ENCODE results near the gene PITX2. TPM values are rescaled to one million over a fixed set of nuclear protein-coding genes. Genes with fewer than 3 reads are reported as not detected.

The PITX2 gene
- total RNA-seq, 1 donor, result 0.36 TPM

DNA sequence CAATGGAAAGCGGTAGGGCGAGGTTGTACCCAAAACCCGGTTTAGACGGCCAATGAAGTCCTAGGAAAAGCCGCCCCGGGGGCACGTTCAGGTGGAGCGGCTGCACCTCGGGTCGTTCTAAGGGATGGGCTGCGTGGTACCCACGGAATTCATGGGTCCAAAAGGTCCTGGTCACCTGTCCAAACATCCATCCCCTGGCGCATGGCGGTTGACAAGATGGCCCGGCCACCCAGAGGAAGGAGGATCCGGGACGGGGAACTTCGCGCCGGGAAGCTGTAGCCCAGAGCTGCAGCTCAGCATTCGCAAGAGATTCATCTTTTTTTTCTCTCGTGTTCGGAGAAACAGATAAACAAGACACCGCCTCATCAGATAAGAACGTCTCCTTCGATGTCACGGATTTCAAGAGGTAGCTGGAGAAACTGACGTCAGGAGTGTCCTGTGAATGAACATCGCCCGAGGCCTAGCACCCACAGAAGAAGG lies 10.9 kb downstream of the PITX2 start:
- no peak overlapping the region for H3K4me2 ChIP-seq (ENCODE audit: insufficient read depth, low read length)

DNA sequence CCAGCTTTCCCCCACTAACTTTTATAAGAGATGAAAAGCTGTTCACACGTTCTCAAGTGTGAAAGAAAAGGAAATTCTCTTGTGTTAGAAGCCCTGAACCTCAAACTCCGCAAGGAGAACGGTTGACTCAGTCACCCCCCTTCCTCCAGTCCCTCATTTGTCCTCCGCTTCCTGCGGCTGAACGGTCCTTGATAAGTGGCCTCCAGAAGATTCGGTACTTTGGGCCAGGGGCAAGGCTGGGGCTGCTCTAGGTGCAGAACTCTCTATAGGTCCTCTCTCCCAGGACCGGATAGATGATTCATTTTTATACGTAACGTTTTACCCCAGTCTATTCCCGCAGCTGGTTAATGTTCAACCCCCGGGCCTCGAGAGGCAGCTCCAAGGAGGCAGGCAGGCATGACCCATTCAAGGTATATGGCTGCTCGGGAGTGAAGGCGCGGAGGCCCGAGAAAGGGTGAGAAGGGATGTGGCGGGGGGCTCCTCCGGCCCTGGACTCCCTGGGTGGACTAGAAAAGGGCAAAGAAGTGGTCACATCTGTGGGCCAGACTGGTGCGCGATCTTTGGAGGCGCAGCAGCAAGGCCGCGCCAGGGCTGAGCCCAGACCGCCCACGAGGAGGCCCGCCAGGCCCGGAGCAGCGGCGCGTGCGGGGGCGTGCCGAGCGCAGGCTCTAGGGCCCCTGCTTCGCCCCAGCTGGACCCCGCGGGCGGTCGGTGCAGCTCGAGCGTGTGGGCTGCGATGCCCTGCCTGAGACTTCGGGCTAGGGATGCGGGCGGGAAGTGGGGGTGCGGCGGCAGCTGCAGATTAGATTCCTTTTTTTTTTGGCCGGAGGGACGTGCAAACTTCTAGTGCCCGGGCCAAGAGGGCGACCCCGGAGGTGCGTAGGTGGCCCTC lies 11.7 kb downstream of the PITX2 start:
- Histone ChIP-seq H2AFZ (ENCODE audit: low read length) (no peak overlapping the region), H3K27me3 (ENCODE audit: insufficient read depth, low read length) (peaks cover 85% of the 10 kb centered on the region), H3K4me3 (ENCODE audit: insufficient read depth, low read length) (peak overlapping the region; percentile 16), H4K20me1 (ENCODE audit: insufficient read depth, low read length) (no peaks in the 10 kb centered on the region), H3K27ac (ENCODE audit: low read depth, low read length) (no peak overlapping the region), H3K36me3 (ENCODE audit: insufficient read depth, low read length) (no peaks in the 10 kb centered on the region), H3K9me3 (ENCODE audit: low read depth, low read length) (no peaks in the 10 kb centered on the region), H3K4me2 (ENCODE audit: insufficient read depth, low read length) (peak overlapping the region; percentile 18), H3K4me1 (ENCODE audit: insufficient read depth, low read length) (no peaks in the 10 kb centered on the region), H3K79me2 (ENCODE audit: insufficient read depth, low read length) (no peaks in the 10 kb centered on the region)
- DNase-seq (ENCODE audit: insufficient read length, low spot score, missing footprints), result peak; percentile 71
- TF ChIP-seq CTCF (IDR thresholded peaks at IDR 0.05; ENCODE audit: extremely low read depth, low read depth, low read length), result no peak

More for the DNA sequence above, 10.9 kb downstream of the PITX2 start:
- Histone ChIP-seq H3K4me1 (ENCODE audit: insufficient read depth, low read length) (no peaks in the 10 kb centered on the region), H3K27me3 (ENCODE audit: insufficient read depth, low read length) (peaks cover 93% of the 10 kb centered on the region), H4K20me1 (ENCODE audit: insufficient read depth, low read length) (no peaks in the 10 kb centered on the region), H3K4me3 (ENCODE audit: insufficient read depth, low read length) (no peak overlapping the region), H3K79me2 (ENCODE audit: insufficient read depth, low read length) (no peaks in the 10 kb centered on the region), H3K36me3 (ENCODE audit: insufficient read depth, low read length) (no peaks in the 10 kb centered on the region), H2AFZ (ENCODE audit: low read length) (no peak overlapping the region), H3K9me3 (ENCODE audit: low read depth, low read length) (no peaks in the 10 kb centered on the region), H3K27ac (ENCODE audit: low read depth, low read length) (no peak overlapping the region)
- peak; percentile 44 for DNase-seq (ENCODE audit: insufficient read length, low spot score, missing footprints)
- TF ChIP-seq CTCF (IDR thresholded peaks at IDR 0.05; ENCODE audit: extremely low read depth, low read depth, low read length), result no peak

DNA sequence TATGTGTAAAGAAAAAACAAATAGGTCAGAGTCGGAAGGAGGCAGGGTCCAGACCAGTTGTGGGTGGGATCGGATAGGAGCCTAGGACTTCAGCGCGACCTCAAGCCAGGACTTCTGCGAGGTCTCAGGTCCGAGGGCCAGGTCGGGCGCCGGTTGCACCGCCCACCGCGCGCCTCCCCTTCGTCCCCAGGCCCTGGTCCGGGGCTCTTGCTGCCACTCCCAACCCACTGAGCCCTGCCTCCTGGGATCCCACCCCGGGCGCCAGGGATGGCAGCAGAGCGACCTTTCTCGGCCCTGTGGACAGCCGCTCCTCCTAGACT lies 12.3 kb downstream of the PITX2 start:
- H3K4me2 ChIP-seq (ENCODE audit: insufficient read depth, low read length), result no peak overlapping the region
- no peaks in the 10 kb centered on the region for H4K20me1 ChIP-seq (ENCODE audit: insufficient read depth, low read length)
- no peak overlapping the region for H3K27ac ChIP-seq (ENCODE audit: low read depth, low read length)
- no peak for TF ChIP-seq CTCF (IDR thresholded peaks at IDR 0.05; ENCODE audit: extremely low read depth, low read depth, low read length)
- no peaks in the 10 kb centered on the region for H3K9me3 ChIP-seq (ENCODE audit: low read depth, low read length)
- H3K79me2 ChIP-seq (ENCODE audit: insufficient read depth, low read length), result no peaks in the 10 kb centered on the region
- peaks cover 79% of the 10 kb centered on the region for H3K27me3 ChIP-seq (ENCODE audit: insufficient read depth, low read length)
- no peak overlapping the region for H3K4me3 ChIP-seq (ENCODE audit: insufficient read depth, low read length)
- no peaks in the 10 kb centered on the region for H3K4me1 ChIP-seq (ENCODE audit: insufficient read depth, low read length)
- no peak for DNase-seq (ENCODE audit: insufficient read length, low spot score, missing footprints)
- no peaks in the 10 kb centered on the region for H3K36me3 ChIP-seq (ENCODE audit: insufficient read depth, low read length)
- no peak overlapping the region for H2AFZ ChIP-seq (ENCODE audit: low read length)

- Histone ChIP-seq H3K27ac (ENCODE audit: low read depth, low read length) (no peak overlapping the region), H3K79me2 (ENCODE audit: insufficient read depth, low read length) (no peaks in the 10 kb centered on the region), H3K36me3 (ENCODE audit: insufficient read depth, low read length) (no peaks in the 10 kb centered on the region), H3K9me3 (ENCODE audit: low read depth, low read length) (no peaks in the 10 kb centered on the region), H3K4me2 (ENCODE audit: insufficient read depth, low read length) (no peak overlapping the region), H3K4me1 (ENCODE audit: insufficient read depth, low read length) (no peaks in the 10 kb centered on the region), H3K27me3 (ENCODE audit: insufficient read depth, low read length) (peaks cover 65% of the 10 kb centered on the region), H4K20me1 (ENCODE audit: insufficient read depth, low read length) (no peaks in the 10 kb centered on the region), H2AFZ (ENCODE audit: low read length) (no peak overlapping the region), H3K4me3 (ENCODE audit: insufficient read depth, low read length) (no peak overlapping the region)
- no peak for TF ChIP-seq CTCF (IDR thresholded peaks at IDR 0.05; ENCODE audit: extremely low read depth, low read depth, low read length)
- peak; percentile 73 for DNase-seq (ENCODE audit: insufficient read length, low spot score, missing footprints)
Measured at GRCh38 chr4:110609044-110609750, 13.7 kb downstream of the PITX2 start.

Data from osteoblast (primary cell).